HG03342 (cell line): ENCODE data around the gene DMXL2.
"Not testable (repeated sequence)": the region's sequence is repeated elsewhere in the genome, so short reads cannot be mapped to it uniquely, and the experiment has no call there.

Experiments
- ATAC-seq: cut with Tn5 transposase; IDR thresholded peaks from one replicate; pipeline ENCODE4 v1.9.1; 2021; ENCODE audit warnings: mild to moderate bottlenecking, moderate library complexity; ENCODE audit not compliant: unreplicated experiment

Gene DMXL2

GRCh38 chr15:51497806-51498205 lies 124.8 kb downstream of the DMXL2 start:
- ATAC-seq: no peak

DNA sequence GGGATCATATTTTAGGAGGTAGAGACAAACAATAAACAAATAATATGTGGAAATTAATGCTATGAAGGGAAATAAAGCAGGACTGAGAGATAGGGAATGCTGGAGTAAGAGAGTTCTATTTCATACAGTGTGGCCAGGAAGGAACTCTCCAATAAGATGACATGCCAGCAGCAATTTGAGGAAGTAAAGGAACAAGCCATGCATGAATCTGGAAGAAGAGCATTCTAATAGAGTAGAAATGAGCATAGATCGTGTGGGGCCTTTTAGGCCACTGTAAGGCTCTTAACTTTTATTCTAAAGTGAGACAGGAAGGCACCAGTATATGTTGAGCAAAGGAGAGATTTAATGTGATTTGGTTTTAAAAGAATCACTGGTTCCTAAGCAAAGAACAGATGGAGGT lies 126.3 kb downstream of the DMXL2 start:
- ATAC-seq: no peak

DNA sequence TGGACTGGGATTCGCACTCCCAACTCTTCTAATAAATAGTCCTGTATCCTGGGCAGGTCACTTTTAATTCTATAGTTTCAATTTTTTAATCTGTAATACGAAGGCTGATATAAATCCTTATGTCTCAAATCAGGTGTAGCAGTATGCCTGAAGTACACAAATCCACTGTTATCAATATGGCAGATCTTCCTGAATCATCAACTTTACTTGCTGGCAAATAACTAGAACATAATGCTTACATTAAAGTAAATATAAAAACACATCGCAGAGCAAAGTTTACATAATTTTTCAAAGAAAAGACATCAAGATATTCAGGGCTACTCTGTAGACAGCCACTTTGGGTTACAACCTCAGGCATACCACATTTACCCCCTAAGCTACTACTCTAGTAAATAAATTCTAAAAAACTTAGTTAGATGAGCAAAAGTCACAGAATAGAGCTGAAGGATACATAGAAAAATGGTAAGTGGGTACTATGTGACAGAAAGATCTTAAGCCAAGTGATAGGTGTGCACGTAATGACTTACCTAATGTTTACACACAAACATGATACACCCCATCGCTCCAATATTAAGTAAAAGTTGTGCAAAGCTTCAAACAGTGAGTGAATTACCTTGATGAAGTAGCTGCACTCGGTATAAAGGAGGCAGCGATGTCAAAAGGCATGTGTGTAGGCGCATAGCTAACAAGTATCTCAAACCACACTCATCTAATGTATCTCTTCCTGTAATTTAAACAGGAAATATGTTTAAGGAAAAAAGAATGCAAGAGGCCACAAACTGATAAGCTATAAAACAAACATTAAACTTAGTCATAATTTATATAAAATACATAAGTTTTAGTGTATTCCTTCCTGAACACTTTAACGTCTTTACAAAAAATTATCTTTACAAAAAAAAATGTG lies 127.9 kb downstream of the DMXL2 start:
- no peak for ATAC-seq

DNA sequence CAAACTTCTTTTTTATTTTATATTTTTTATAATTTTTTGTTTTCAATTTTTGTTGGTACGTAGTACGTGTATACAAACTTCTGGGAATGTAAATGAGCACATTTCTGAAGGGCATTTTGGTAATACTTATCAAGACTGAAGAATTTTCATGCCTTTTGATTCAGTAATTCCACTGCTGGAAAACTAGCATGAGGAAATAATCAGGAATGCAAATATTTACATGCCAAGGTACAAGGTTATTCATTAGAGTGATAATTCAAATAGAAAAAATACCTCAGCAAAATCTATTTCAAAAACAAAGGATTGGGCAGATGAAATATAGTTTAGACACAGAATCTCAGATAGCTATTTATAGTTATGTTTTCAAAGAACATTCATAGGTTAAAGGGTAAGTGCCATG lies 128.7 kb downstream of the DMXL2 start:
- no peak for ATAC-seq

- ATAC-seq: no peak
These were observed 130.0 kb downstream of the DMXL2 start for GRCh38 chr15:51492528-51492927.

GRCh38 chr15:51491941-51492340 lies 130.6 kb downstream of the DMXL2 start:
- no peak for ATAC-seq

DNA sequence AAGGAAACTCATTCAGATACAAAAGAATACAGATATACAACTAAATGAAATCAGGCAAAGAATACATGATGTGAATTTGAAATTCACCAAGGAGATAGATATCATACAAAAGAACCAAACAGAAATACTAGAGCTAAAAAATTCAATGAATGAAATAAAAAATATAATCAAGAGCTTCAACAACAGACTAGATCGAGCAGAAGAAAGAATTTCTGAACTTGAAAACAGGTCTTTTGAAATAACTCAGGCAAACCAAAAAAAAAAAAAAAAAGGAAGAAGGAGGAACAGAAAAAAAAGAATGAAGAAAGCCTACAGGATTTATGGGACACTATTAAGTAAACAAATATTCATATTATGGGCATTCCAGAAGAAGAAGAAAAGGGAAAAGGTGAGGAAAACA lies 137.8 kb downstream of the DMXL2 start:
- no peak for ATAC-seq

GRCh38 chr15:51483985-51484384 lies 138.6 kb downstream of the DMXL2 start:
- ATAC-seq: no peak

GRCh38 chr15:51483520-51483919 lies 139.1 kb downstream of the DMXL2 start:
- ATAC-seq: no peak

DNA sequence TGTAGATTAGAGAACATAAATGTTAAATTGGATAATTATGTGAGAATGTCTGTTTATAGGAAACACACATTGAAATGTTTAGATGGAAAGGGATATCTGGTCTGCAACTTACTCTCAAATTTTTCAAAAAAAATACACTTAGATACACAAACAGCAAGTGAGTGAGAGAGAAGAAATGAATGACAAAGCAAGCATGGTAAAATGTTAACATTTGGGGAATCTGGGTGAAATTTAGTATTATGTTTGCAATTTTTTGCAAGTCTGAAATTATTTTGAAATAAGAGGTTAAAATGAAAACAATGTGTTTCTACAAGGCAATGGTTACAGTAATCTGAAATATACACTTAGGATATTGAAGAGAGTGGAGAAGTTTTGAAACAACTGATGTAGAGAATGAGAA lies 146.8 kb downstream of the DMXL2 start:
- no peak for ATAC-seq

DNA sequence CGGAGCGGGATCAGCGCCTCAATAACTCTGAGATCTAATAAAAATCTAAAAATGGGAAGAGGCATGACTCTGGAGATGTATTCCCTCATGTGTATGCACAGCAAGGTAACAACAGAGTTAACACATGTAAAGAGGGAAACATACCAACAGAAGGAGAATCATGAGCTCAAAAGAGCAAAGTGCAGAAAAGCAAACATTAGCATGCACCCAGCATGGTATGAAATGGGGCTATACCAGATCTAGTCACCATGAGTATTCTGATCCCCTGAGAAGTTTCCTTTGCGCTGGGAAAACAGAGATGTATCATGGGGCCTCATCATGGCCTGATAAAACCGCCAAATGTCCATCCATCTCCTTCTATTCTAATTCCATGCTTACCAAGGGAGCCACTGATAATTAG lies 152.1 kb downstream of the DMXL2 start:
- ATAC-seq: no peak

- no peak for ATAC-seq
These were observed 161.8 kb downstream of the DMXL2 start for GRCh38 chr15:51460796-51461195.

GRCh38 chr15:51450001-51450400 lies 172.6 kb downstream of the DMXL2 start:
- no peak for ATAC-seq

GRCh38 chr15:51448622-51449399 lies 173.8 kb downstream of the DMXL2 start:
- no peak for ATAC-seq

GRCh38 chr15:51447855-51448621 lies 174.5 kb downstream of the DMXL2 start:
- ATAC-seq: no peak

DNA sequence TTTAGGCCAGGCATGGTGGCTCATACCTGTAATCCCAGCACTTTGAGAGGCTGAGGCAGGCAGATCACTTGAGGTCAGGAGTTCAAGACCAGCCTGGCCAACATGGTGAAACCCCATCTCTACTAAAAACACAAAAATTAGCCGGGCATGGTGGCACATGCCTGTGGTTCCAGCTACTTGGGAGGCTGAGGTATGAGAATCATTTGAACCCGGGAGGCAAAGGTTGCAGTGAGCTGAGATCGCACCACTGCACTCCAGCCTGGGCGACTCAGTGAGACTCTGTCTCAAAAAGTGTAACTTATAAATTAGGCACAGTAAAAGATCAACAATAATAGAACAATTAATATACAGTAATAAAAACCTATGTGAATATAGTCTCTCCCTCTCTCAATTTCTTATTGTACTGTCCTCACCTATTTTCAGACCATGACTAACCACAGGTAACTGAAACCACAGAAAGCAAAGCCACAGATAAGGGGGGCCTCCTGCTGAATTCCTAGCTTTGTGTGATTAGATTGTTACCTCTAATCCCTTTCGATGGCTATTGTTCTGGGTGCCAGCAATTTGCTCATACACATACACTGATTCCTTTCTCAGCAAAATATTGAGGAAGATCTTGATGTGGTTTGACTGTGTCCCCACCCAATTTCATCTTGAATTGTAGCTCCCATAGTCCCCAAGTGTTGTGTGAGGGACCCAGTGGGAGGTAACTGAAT lies 176.4 kb downstream of the DMXL2 start:
- not testable (repeated sequence) for ATAC-seq

DNA sequence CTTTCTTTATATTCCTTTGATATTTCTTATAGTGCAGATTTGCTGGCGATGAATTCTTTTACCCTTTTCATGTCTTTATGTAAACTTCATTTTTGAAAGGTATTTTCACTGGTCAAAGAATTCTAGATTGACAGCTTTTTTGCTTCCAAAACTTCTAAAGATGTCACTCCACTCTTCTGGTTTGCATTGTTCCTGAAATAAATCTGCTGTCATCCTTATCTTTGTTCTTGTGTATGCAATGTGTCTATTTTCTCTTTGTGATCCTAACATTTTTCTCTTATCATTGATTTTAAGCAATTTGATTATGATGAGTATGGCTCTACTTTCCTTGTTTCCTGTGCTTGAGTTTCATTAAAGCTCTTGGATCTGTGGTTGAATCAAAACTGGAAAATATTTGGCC lies 177.8 kb downstream of the DMXL2 start:
- ATAC-seq: no peak

DNA sequence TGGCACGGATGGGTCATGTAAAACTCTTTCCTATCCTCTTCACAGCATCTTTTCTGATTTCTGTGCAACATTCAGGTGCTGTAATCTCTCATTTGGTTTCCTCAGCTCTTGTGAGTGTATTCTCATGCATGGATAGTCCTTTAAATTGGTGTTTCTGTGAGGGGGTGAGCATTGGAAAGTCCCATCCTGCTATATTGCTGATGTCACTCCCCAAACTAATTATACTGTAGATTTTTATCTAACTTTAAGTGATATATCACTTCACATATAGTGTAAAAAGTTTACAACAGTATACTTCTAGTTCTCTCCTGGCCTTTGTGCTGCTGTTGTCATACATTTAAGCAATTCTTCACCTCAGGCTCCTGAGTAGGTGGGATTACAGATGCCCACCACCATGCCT lies 178.5 kb downstream of the DMXL2 start:
- ATAC-seq: no peak

GRCh38 chr15:51443282-51443914 lies 179.2 kb downstream of the DMXL2 start:
- no peak for ATAC-seq

- no peak for ATAC-seq
These were observed 184.0 kb downstream of the DMXL2 start for GRCh38 chr15:51438526-51438925.
